GM12874 (cell line): Measurements from ENCODE around the gene PRSS36.

ENCODE experiments used
- CTCF ChIP-seq: IDR thresholded peaks from 2 replicates; pipeline ENCODE4 v1.5.1; 2011; ENCODE audit warnings: low read depth, mild to moderate bottlenecking, control low read depth, low read length, moderate library complexity; ENCODE audit not compliant: insufficient read depth

PRSS36 gene

GRCh38 chr16:31142109-31143010 is 7.5 kb downstream of the PRSS36 start:
- peak; percentile 96 for TF ChIP-seq CTCF

GRCh38 chr16:31141489-31142108 is 8.3 kb downstream of the PRSS36 start:
- TF ChIP-seq CTCF = no peak

GRCh38 chr16:31138621-31139578 is 11.0 kb downstream of the PRSS36 start:
- no peak for TF ChIP-seq CTCF

GRCh38 chr16:31136287-31136662 is 13.6 kb downstream of the PRSS36 start:
- no peak for TF ChIP-seq CTCF

GRCh38 chr16:31135535-31136286 is 14.2 kb downstream of the PRSS36 start, which contains the start of gene PRSS8:
Gene PRSS8 (minus strand): TSS chr16:31135727. CDS start chr16:31135498, 229 bp downstream.
- TF ChIP-seq CTCF = no peak

GRCh38 chr16:31134625-31135534 is 15.0 kb downstream of the PRSS36 start:
- TF ChIP-seq CTCF = no peak
